GM12801 (cell line): ENCODE measurements around the gene DIMT1.

Experiments
- CTCF ChIP-seq: IDR thresholded peaks from one replicate; pipeline ENCODE4 v1.5.1; 2011; ENCODE audit warnings: control low read depth; ENCODE audit not compliant: insufficient read length; ENCODE audit errors: extremely low read depth

DIMT1 gene

GRCh38 chr5:62341783-62342475, 61.8 kb downstream of the DIMT1 start:
- TF ChIP-seq CTCF = no peak

- TF ChIP-seq CTCF = no peak
Measured at GRCh38 chr5:62340979-62341378, 62.7 kb downstream of the DIMT1 start.

- TF ChIP-seq CTCF = no peak
Measured at GRCh38 chr5:62340392-62340791, 63.3 kb downstream of the DIMT1 start.
